Measurements from ENCODE around the gene TMBIM1. TPM values are rescaled to one million over a fixed set of nuclear protein-coding genes. Genes with fewer than 3 reads are reported as not detected.
"Not testable (repeated sequence)": the region's sequence is repeated elsewhere in the genome, so short reads cannot be mapped to it uniquely, and the experiment has no call there.

TMBIM1 gene
- total RNA-seq, 1 experiment from 2014 or later = 91.0 TPM

DNA sequence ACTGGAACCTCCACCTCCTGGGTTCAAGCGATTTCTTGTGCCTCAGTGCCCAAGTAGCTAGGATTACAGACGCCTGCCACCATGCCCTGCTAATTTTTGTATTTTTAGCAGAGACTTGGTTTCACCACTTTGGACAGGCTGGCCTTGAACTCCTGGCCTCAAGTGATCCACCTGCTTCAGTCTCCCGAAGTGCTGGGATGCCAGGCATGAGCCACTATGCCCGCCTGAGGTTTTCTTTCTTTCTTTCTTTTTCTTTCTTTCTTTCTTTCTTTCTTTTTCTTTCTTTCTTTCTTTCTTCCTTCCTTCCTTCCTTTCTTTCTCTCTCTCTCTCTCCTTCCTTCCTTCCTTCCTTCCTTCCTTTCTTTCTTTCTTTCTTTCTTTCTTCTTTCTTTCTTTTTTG, 22.5 kb upstream of the TMBIM1 start:
- H3K9me3 ChIP-seq (ENCODE audit: control insufficient read depth in 1 of 2, insufficient read depth in 1 of 2, low read depth in 1 of 2, low read length in 2 of 2); H3K36me3 ChIP-seq (ENCODE audit: control insufficient read depth in 1 of 2, insufficient read depth in 2 of 2, low read length in 2 of 2); CTCF ChIA-PET; H3K9me2 ChIP-seq (ENCODE audit: insufficient read depth); H3K27ac ChIP-seq (ENCODE audit: low read depth, low read length); intact Hi-C loops (cut with micrococcal nuclease); ATAC-seq; H3K79me2 ChIP-seq (ENCODE audit: insufficient read depth, low read length); H3K9ac ChIP-seq (ENCODE audit: low read length); H4K20me1 ChIP-seq (ENCODE audit: insufficient read depth); DNase-seq (ENCODE audit: low read depth, low spot score); H3K4me3 ChIP-seq (replicated peaks in 1 of 2; ENCODE audit: low read depth in 1 of 2, low read length in 2 of 2); BruUV-seq (replicated peaks); RAD21 ChIA-PET (ENCODE audit: low non-redundant PET in 1 of 2, low total read pairs in 2 of 2, uncharacterized antibody in 2 of 2, unreplicated experiment in 2 of 2); H2AFZ ChIP-seq (ENCODE audit: low read depth, low read length, poor library complexity, severe bottlenecking); H3K4me2 ChIP-seq (ENCODE audit: low read length); H3K27me3 ChIP-seq (ENCODE audit: insufficient read depth, low read length); POLR2A ChIA-PET: not testable (repeated sequence)
- H3K4me1 ChIP-seq (ENCODE audit: control insufficient read depth in 1 of 2, insufficient read depth in 2 of 2, low read length in 2 of 2) = peaks cover 0 to 10% of the 10 kb centered on the region in 2 experiments; a peak in 1 of 4 replicates

DNA sequence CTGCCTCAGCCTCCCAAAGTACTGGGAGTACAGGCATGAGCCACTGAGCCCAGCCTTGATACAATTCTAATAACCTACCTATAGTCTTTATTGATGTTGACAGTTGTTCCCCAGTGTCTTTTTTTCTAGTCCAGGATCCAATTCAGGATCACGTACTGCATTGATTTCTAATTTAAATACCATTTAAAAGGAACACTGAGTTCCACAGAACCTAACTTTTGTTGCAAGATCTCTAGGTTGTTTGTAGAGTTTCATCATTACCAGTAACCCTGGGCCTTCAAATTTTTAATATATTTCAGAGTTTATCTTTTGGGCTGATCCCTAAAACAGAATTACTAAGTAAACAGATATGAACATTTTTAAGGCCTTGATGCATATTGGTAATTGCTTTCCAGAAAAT, 21.1 kb upstream of the TMBIM1 start:
- H3K4me2 ChIP-seq (ENCODE audit: low read length) = no peak overlapping the region

More for the DNA sequence above, 21.1 kb upstream of the TMBIM1 start:
- H3K27me3 ChIP-seq (ENCODE audit: insufficient read depth, low read length) = no peaks in the 10 kb centered on the region
- H3K9me2 ChIP-seq (ENCODE audit: insufficient read depth) = no peaks in the 10 kb centered on the region
- CTCF ChIA-PET = no interaction called here
- H3K9ac ChIP-seq (ENCODE audit: low read length) = no peak overlapping the region
- H3K79me2 ChIP-seq (ENCODE audit: insufficient read depth, low read length) = no peaks in the 10 kb centered on the region
- no peaks in the 10 kb centered on the region for H3K9me3 ChIP-seq (ENCODE audit: control insufficient read depth in 1 of 2, insufficient read depth in 1 of 2, low read depth in 1 of 2, low read length in 2 of 2)
- BruUV-seq (replicated peaks) = no TSS peak
- RAD21 ChIA-PET (ENCODE audit: low non-redundant PET in 1 of 2, low total read pairs in 2 of 2, uncharacterized antibody in 2 of 2, unreplicated experiment in 2 of 2) = no interaction called here
- intact Hi-C loops (cut with micrococcal nuclease) = no loop called here
- DNase-seq (ENCODE audit: low read depth, low spot score) = no peak
- H3K4me3 ChIP-seq (replicated peaks in 1 of 2; ENCODE audit: low read depth in 1 of 2, low read length in 2 of 2) = no peak overlapping the region
- H2AFZ ChIP-seq (ENCODE audit: low read depth, low read length, poor library complexity, severe bottlenecking) = no peak overlapping the region
- POLR2A ChIA-PET = interaction anchor here (0.7 kb wide), 1 partner anchor 32 kb away, joined by 3 read pairs; no protein-coding TSS in a partner anchor
- no peaks in the 10 kb centered on the region for H4K20me1 ChIP-seq (ENCODE audit: insufficient read depth)
- H3K27ac ChIP-seq (ENCODE audit: low read depth, low read length) = no peak overlapping the region
- H3K36me3 ChIP-seq (ENCODE audit: control insufficient read depth in 1 of 2, insufficient read depth in 2 of 2, low read length in 2 of 2) = no peaks in the 10 kb centered on the region
- peaks cover 0 to 10% of the 10 kb centered on the region in 2 experiments; a peak in 1 of 4 replicates for H3K4me1 ChIP-seq (ENCODE audit: control insufficient read depth in 1 of 2, insufficient read depth in 2 of 2, low read length in 2 of 2)
- no peak for ATAC-seq
- no peak for TF ChIP-seq ZFX (IDR thresholded peaks at IDR 0.05)
- no peak for TF ChIP-seq EZH2 (IDR thresholded peaks at IDR 0.05)
- TF ChIP-seq TCF7L2 (IDR thresholded peaks at IDR 0.05; ENCODE audit: borderline replicate concordance, extremely low read depth, insufficient read depth, insufficient read length) = no peak
- TF ChIP-seq ELF1 (IDR thresholded peaks at IDR 0.05; ENCODE audit: borderline replicate concordance, low read depth) = no peak
- no peak for TF ChIP-seq SP1 (IDR thresholded peaks at IDR 0.05; ENCODE audit: low read depth)
- no peak for TF ChIP-seq ZNF274 (IDR thresholded peaks at IDR 0.05; ENCODE audit: low read depth, low read length)
- TF ChIP-seq CBX3 (IDR thresholded peaks at IDR 0.05; ENCODE audit: low read depth) = no peak
- no peak for TF ChIP-seq POLR2AphosphoS5 (IDR thresholded peaks at IDR 0.05; ENCODE audit: low read depth, low read length)
- TF ChIP-seq, protein P1, sequence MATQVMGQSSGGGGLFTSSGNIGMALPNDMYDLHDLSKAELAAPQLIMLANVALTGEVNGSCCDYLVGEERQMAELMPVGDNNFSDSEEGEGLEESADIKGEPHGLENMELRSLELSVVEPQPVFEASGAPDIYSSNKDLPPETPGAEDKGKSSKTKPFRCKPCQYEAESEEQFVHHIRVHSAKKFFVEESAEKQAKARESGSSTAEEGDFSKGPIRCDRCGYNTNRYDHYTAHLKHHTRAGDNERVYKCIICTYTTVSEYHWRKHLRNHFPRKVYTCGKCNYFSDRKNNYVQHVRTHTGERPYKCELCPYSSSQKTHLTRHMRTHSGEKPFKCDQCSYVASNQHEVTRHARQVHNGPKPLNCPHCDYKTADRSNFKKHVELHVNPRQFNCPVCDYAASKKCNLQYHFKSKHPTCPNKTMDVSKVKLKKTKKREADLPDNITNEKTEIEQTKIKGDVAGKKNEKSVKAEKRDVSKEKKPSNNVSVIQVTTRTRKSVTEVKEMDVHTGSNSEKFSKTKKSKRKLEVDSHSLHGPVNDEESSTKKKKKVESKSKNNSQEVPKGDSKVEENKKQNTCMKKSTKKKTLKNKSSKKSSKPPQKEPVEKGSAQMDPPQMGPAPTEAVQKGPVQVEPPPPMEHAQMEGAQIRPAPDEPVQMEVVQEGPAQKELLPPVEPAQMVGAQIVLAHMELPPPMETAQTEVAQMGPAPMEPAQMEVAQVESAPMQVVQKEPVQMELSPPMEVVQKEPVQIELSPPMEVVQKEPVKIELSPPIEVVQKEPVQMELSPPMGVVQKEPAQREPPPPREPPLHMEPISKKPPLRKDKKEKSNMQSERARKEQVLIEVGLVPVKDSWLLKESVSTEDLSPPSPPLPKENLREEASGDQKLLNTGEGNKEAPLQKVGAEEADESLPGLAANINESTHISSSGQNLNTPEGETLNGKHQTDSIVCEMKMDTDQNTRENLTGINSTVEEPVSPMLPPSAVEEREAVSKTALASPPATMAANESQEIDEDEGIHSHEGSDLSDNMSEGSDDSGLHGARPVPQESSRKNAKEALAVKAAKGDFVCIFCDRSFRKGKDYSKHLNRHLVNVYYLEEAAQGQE (IDR thresholded peaks at IDR 0.05; ENCODE audit: low read depth) = no peak
- no peak for TF ChIP-seq EGR1 (IDR thresholded peaks at IDR 0.05; ENCODE audit: low read depth)
- no peak for TF ChIP-seq RAD21 (IDR thresholded peaks at IDR 0.05; ENCODE audit: low read depth)
- TF ChIP-seq, protein P2, sequence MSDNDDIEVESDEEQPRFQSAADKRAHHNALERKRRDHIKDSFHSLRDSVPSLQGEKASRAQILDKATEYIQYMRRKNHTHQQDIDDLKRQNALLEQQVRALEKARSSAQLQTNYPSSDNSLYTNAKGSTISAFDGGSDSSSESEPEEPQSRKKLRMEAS (IDR thresholded peaks at IDR 0.05) = no peak
- TF ChIP-seq FOSL1 (IDR thresholded peaks at IDR 0.05; ENCODE audit: low read depth) = no peak
